Ishikawa (cell line): ENCODE results near the gene PRTN3.

Source experiments
- CEBPB ChIP-seq: IDR thresholded peaks from 2 replicates; pipeline ENCODE4 v1.6.1; 2012
- EP300 ChIP-seq: IDR thresholded peaks from 2 replicates; pipeline ENCODE4 v1.6.1; 2012; ENCODE audit warnings: borderline replicate concordance
- FOXM1 ChIP-seq: IDR thresholded peaks from 2 replicates; pipeline ENCODE4 v1.6.1; 2012; ENCODE audit warnings: low read depth, borderline replicate concordance
- NFIC ChIP-seq: IDR thresholded peaks from 2 replicates; pipeline ENCODE4 v1.6.1; 2012
- RAD21 ChIP-seq: IDR thresholded peaks from 2 replicates; pipeline ENCODE4 v1.6.1; 2012; ENCODE audit warnings: low read depth
- TAF1 ChIP-seq: IDR thresholded peaks from 2 replicates; pipeline ENCODE4 v1.6.1; 2012; ENCODE audit warnings: low read depth, mild to moderate bottlenecking
- TCF12 ChIP-seq: IDR thresholded peaks from 2 replicates; pipeline ENCODE4 v1.6.1; 2012; ENCODE audit warnings: low read depth
- TEAD4 ChIP-seq: IDR thresholded peaks from 2 replicates; pipeline ENCODE4 v1.6.1; 2012
- TF ChIP-seq, protein P1 (sequence below): IDR thresholded peaks from 2 replicates; pipeline ENCODE4 v1.6.1; 2012
- TF ChIP-seq, protein P2 (sequence below): IDR thresholded peaks from 2 replicates; pipeline ENCODE4 v1.6.1; 2012; ENCODE audit warnings: low read depth, mild to moderate bottlenecking

- no peak for TF ChIP-seq EP300
- no peak for TF ChIP-seq CEBPB
- TF ChIP-seq, protein P1, sequence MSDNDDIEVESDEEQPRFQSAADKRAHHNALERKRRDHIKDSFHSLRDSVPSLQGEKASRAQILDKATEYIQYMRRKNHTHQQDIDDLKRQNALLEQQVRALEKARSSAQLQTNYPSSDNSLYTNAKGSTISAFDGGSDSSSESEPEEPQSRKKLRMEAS, result no peak
- no peak for TF ChIP-seq NFIC
- TF ChIP-seq, protein P2, sequence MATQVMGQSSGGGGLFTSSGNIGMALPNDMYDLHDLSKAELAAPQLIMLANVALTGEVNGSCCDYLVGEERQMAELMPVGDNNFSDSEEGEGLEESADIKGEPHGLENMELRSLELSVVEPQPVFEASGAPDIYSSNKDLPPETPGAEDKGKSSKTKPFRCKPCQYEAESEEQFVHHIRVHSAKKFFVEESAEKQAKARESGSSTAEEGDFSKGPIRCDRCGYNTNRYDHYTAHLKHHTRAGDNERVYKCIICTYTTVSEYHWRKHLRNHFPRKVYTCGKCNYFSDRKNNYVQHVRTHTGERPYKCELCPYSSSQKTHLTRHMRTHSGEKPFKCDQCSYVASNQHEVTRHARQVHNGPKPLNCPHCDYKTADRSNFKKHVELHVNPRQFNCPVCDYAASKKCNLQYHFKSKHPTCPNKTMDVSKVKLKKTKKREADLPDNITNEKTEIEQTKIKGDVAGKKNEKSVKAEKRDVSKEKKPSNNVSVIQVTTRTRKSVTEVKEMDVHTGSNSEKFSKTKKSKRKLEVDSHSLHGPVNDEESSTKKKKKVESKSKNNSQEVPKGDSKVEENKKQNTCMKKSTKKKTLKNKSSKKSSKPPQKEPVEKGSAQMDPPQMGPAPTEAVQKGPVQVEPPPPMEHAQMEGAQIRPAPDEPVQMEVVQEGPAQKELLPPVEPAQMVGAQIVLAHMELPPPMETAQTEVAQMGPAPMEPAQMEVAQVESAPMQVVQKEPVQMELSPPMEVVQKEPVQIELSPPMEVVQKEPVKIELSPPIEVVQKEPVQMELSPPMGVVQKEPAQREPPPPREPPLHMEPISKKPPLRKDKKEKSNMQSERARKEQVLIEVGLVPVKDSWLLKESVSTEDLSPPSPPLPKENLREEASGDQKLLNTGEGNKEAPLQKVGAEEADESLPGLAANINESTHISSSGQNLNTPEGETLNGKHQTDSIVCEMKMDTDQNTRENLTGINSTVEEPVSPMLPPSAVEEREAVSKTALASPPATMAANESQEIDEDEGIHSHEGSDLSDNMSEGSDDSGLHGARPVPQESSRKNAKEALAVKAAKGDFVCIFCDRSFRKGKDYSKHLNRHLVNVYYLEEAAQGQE, result no peak
- TF ChIP-seq TEAD4, result no peak
- TF ChIP-seq RAD21, result no peak
- TF ChIP-seq TCF12, result no peak
- no peak for TF ChIP-seq TAF1
- no peak for TF ChIP-seq FOXM1
Measured at GRCh38 chr19:821825-822503, 18.8 kb upstream of the PRTN3 start, which contains the start of gene PLPPR3.
